ENCODE results near the gene ARHGEF3.

Gene ARHGEF3

GRCh38 chr3:56837196-56837955 lies 35.6 kb upstream of the ARHGEF3 start:
- H3K4me3 ChIP-seq (replicated peaks; ENCODE audit: low read depth, low read length): no peak overlapping the region
- no peak for DNase-seq (ENCODE audit: low read depth)
- no peak for TF ChIP-seq CTCF (IDR thresholded peaks at IDR 0.05; ENCODE audit: low read length, missing control alignments)

- no peak overlapping the region for H3K4me3 ChIP-seq (replicated peaks; ENCODE audit: low read depth, low read length)
Measured at GRCh38 chr3:56836276-56837163, 34.8 kb upstream of the ARHGEF3 start.

GRCh38 chr3:56835650-56836227 lies 34.0 kb upstream of the ARHGEF3 start:
- DNase-seq (ENCODE audit: low read depth): no peak
- no peak for TF ChIP-seq CTCF (IDR thresholded peaks at IDR 0.05; ENCODE audit: low read length, missing control alignments)
- H3K4me3 ChIP-seq (replicated peaks; ENCODE audit: low read depth, low read length): no peak overlapping the region

More at GRCh38 chr3:56836276-56837163, 34.8 kb upstream of the ARHGEF3 start:
- DNase-seq (ENCODE audit: low read depth): no peak
- no peak for TF ChIP-seq CTCF (IDR thresholded peaks at IDR 0.05; ENCODE audit: low read length, missing control alignments)

- DNase-seq (ENCODE audit: low read depth): no peak
- H3K4me3 ChIP-seq (replicated peaks; ENCODE audit: low read depth, low read length): no peak overlapping the region
- TF ChIP-seq CTCF (IDR thresholded peaks at IDR 0.05; ENCODE audit: low read length, missing control alignments): no peak
Measured at GRCh38 chr3:56833536-56833935, 31.8 kb upstream of the ARHGEF3 start.

GRCh38 chr3:56833022-56833421 lies 31.3 kb upstream of the ARHGEF3 start:
- DNase-seq (ENCODE audit: low read depth): no peak
- no peak overlapping the region for H3K4me3 ChIP-seq (replicated peaks; ENCODE audit: low read depth, low read length)
- TF ChIP-seq CTCF (IDR thresholded peaks at IDR 0.05; ENCODE audit: low read length, missing control alignments): no peak

GRCh38 chr3:56831572-56831971 lies 29.8 kb upstream of the ARHGEF3 start:
- no peak for DNase-seq (ENCODE audit: low read depth)
- TF ChIP-seq CTCF (IDR thresholded peaks at IDR 0.05; ENCODE audit: low read length, missing control alignments): no peak
- no peak overlapping the region for H3K4me3 ChIP-seq (replicated peaks; ENCODE audit: low read depth, low read length)
